T-helper 9 cell (primary cell): ENCODE data around the gene DDN.

Source experiments
- DNase-seq: peaks from one replicate; pipeline ENCODE4 v3.0.0-alpha.2; 2020

Gene DDN

DNA sequence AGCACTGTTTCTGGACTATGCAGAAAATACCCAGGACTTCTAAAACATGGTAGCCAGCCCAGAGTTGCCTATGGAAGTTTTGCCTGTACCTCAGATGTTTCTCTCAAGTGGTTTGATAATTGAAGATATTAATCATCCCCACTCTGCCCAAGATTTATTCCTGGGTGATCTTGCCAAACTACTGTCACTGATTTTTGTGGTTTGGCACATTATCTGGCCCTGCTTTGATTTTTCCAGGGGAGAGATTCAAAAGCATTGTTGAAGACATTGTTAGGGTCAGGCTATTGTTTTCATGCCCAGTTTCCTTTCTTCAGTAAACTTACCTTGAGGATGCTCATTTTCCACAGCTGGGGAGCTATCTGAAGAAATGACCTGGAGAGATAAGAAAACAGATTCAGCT lies 13.6 kb upstream of the DDN start:
- no peak for DNase-seq

DNA sequence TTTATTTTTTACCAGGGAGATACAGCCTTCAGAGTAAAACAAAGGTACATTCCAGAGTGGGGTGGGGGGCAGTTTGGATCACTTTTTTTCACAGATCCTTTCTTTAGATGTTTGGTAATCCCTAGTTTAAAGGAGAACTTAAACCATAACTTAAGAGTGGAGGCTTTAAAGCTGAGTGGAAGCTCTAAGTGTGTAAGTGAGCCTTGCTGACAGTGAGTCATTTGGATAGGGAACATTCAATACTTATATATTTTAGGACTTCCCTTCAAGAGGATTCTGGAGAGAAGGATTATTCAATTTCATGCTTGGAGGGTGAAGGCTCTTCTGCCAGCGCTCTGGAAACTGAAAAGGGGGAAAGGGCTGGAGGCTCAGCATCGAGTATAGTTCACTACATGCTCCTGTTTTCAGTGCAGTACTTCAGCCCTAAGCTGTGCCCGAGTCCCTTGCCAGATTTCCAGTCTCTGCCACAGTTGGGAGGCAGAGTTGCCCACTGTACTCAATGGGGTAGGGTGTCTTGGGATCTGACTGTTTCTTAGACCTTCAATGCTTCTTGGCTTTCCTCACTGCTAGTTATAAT lies 11.0 kb upstream of the DDN start:
- DNase-seq, result no peak

DNA sequence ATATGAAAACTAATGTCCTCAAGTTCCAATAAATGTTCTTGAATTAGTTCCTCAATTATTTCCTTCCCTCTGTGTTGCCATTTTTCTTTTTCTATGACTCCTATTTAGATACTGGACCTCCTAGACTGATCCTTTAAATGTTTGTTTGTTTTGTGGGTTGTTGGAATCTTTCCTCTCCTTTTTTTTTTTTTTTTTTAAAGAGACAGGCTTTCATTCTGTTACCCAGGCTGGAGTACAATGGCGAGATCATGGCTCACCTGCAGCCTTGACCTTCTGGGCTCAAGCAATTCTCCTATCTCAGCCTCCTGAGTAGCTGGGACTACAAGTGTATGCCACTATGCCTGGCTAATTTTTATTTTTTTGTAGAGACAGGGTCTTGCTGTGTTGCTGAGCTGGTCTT lies 9.8 kb upstream of the DDN start:
- no peak for DNase-seq

DNA sequence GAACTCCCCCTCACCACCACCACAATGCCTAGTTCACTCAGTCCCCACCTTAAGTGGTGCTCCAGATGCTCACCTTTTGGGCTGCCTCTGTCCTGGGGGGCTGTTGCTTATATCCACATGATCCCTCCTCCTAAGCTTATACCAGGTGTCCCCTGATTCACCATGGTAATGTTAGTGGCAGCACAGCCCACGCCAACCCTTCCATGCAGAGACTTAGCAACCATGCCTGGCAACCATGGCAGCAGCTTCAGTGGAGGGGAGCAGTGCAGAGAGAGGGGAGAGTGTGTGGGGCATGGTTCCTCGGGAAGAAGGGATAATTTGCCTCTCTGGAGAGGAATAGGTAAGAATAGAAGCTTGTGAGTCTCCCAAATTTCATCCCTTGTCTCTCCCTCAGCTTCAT lies 1.2 kb upstream of the DDN start:
- DNase-seq, result no peak

DNA sequence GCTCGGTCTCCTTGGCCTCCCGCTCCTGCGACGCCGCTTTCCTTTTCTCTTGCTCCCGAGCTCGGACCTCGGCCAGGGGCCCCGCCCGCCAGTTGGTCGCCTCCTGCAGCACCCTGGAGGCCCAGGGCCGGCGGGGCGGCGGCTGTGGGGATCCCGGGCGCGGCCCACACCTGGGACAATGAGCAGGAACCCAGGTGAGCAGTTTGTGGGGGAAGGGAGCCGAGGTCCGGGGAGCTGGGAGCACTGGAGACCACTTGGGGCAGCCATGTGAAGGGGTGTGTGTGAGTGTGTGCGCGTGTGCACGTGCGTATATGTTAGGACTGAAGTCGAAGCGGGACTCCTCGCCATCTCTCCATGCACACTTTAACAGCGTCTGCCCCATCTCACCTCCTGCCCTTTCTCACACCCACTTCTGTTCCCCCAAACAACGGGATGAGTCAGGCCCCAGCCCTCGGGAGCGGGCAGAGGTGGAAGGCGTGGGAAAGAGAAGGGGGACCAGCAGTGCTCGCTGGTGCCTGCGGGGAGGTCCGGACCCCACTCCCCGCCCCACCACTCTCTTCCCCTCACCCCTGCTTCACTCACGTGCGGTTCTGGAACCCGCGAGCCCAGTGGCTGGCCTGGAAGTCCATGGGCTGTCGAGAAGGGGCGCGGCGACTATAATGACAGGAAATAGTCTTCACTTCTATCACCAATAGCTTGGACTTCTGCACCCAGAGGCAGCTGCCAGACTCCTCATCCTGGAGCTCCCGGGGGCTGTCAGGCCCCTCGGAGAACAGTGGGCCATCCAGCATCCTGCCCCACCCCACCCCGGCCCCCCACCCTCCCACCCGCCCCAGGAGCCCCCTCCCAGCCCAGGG lies 450 bp downstream of the DDN start:
- no peak for DNase-seq

DNA sequence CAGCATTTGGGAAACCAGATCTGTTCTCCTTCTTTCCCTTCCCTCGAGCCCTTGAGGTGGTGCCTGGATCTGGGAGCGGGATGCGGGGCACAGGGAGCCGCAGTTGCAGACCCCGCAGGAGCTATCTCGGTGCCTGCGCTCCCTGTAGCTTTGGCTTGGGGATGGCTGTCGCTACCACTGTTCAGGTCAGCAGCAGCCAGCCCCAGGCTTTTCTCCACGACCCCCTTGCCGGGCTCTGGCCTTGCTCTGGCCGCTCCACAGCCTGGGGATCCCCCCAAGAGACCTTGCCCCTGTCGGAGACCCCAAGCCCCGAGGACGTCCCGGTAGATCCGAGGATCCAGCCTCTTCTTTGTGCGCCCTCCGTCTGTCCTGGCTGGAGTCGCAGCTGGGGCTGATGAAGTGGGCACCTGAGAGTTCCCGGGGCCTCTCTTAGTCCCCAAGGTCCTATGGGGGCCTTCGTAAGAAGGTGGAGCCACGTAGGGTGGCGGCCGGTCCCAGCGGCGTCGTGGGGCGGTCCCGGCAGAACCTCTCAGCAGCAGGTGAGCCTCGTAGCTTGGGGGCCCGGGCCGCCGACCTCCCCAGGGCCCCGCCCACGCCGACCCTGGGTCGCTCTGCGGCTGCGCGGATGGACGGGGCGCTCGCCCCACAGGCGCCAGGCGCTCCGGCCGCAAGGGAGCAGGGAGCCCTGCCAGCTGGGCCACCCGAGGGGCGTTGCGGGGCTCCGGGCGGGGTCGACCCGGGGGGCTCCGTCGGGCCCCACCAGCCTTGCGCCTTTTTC lies 1.3 kb downstream of the DDN start:
- peak; percentile 17 for DNase-seq

DNA sequence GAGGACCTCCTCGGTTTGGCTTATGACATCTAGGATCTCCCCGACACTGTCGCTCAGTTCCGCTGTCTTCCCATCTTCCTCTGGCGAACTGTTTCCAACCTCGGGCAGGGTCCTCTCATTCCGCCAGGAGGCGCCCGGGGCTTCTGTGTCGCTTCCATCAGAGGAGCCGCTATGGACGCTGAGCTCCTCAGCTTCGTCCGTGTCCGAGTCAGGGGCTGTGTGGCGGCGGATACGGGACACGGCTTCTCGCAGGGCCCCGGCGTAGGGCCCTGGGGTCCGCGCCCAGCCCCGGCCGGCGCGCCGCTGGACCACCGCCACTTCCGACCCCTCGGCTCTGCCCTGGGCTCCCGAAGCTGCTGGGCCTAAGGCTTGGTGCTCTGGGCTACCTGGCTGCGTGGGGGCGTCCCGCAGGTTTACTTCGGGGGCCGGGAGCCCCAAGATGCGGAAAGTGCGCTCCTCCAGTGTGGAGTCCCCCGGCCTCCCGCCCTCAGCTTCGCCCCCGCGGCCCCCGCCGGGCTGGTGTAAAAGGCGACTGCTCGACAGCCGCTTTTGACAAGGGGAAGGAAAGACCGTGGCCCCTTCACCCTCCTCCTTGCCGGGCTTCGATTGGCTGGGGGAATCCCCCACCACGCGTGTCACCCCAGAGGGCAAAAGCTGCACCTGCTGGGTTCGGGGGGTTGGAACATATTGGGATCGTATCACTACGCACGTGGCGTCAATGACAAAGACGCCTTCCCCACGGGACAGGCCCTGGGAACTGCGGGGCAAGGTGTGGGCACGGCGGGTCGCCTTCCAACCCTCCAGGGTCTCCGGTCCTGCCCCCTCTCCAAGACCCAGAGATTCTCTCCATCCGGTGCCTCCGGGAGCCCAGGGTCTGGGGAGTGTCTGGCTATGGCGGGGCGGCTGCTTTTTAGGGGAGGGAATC lies 2.1 kb downstream of the DDN start:
- DNase-seq, result peak; percentile 61

DNA sequence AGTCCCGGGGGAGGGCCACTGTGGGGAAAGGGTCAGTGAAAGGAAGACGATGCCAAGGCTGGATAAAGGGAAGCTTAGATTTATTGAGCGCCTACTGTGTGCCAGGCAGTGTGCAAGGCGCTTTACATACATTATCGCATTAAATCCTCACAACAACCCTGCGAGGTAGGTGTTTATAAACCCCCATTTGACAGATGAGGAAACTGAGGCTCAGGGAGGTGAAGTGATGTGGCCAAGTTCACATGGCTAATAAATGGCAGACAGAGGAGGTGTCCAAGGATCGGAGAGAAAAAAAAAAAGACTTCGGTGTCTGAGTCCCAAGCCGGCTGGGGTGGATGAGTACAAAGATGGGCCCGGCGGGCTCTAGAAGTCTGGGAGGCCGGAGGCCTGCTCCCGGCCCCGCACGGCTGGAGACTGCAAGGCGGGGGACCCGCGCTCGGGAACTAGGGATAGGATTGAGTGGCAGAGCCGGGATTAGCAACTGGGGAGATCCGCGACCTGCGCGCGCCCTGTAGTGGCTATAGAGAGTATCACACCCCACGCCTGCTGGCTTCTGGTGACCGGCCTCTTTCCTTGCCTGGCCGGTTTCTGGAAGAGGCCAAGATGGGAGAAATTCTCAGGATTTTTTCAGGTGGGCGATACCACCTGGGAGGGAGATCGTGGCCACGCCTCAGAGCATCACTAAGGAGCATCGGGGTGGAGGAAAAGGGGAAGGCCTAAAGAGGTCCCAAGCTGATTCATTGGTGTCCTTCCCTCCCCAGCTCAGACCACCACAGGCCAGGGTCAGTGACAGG lies 3.9 kb downstream of the DDN start:
- peak; percentile 49 for DNase-seq

DNA sequence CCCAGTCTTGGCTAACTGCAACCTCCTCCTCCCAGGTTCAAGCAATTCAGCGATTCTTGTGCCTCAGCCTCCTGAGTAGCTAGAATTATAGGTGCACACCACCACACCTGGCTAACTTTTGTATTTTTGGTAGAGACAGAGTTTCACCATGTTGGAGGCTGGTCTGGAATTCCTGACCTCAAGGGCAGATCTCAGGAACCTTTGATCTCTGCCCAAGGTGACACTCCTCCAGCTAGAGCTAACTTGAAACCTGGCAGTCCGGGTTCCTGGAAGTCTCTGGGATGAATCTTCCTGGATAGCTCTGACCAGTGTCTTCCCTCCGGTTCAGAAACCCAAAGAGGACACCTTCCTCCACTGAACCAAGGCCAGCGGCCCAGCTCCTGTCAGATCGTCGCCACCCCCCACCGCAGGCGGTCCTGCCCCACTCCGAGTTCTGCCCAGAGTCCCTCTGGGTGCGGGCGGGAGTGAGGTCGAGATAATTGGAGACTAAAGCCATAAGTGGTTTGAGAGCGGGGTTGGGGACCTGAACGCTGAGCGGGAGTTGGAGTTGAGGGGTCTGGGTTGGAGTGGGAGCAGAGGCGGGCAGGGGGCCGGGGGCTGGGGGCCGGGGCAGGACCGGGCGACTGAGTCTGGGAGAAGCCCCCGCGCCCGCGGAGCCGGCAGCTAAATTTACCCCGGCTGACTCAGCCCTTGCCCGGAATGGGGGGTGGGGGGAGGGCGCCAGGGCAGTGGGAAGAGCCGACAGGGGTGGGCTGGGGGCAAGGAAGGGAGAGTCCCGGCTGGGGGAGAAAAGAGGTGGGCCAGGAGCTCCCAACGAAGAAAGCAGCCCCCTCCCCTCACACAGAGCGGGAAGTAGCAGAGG lies 4.7 kb downstream of the DDN start:
- DNase-seq, result no peak

DNA sequence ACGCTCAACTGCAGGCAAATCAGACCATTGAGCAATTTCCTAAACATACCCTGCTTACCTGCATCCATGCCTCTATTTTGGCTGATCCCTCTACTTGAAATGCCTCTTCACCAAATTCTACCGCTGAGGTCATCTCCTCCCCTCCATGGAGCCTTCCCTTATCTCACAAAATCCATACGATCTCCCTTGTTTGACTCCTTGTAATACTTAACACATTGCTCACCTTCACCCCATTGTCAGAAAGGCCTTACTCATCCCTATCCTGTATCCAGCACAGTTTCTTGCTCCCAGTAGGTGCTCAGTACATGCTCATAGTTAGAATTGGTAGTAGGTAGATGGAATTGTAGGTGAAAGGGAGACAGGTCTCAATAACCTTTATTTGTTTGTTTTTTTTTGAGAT lies 5.4 kb downstream of the DDN start:
- no peak for DNase-seq

DNA sequence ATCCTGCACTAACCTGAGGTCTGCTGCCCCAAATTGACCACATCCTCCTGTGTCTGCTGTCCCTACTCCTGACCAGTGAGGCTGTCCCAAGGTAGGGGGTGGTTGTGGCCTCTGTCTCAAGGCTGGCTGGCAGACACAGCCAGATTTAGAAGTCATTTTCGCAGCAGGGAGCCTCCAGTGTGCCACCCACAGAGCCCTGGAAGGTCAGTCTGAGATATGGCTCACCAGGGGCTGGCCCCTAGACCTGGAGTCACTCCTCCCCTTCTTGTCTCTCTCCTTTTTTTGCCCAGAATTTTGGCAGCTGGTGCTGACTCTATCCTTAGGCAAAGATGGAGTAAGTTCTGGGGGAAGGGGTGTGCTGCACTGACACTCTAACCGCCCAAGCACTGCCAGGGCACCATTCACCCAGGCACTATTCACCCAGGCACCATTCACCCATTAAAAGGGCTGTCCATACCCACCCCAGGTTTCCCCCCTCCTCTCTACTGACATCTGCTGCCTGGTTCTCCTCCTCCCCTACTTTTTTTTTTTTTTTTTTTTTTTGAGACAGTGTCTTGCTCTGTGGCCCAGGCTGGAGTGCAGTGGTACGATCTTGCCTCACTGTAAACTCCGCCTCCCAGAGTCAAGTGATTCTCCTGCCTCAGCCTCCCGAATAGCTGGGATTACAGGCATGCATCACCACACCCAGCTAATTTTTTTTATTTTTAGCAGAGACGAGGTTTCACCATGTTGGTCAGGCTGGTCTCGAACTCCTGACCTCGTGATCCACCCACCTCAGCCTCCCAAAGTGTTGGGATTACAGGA lies 7.7 kb downstream of the DDN start:
- DNase-seq, result no peak

DNA sequence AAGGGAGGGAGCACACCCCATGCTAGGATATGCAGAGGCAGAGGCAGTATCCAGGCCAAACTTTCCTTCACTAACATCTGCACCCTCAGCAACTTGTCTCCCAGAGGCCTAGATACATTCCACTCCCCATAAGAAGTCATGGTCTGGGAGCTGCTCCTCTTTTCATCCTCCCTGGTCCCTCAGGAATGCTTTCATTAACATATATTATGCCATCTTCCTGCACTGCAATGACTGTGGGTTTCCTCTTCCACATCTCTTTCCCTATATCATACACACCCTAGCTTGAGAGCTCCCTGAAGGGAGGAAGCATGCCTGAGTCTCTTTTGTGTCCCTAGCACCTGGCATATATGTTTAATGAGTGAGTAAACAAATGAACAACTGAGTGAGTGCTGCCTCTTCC lies 8.6 kb downstream of the DDN start:
- no peak for DNase-seq

DNA sequence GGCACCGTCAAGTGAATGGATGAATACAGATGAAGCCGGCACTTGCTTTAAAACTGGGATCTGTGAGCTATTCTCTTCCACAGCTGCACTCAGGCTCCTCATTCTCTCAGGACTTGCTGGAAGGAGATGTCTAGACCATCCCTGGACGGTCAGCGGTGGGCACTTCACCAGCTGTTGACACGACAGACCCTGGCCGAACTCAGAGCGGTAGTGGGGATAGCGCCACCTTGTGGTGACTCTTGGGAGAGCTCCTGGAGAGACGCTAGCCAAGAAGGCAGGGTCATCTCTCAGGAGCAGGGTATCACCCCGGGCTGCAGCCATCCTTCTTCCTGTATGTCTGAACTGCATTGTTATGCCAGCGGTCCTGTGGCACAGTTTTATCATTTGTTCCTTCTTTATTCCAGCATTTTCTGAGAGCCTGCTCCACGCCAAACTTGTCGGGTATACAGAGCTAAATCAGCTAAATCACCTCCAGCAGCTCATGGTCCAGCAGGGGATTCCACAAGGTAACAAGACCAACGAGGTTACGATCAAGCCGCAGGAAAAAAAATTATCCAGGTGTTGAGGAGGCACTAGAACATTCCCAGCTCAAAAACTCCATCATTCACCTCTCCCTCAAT lies 11.0 kb downstream of the DDN start:
- DNase-seq, result peak; percentile 82

DNA sequence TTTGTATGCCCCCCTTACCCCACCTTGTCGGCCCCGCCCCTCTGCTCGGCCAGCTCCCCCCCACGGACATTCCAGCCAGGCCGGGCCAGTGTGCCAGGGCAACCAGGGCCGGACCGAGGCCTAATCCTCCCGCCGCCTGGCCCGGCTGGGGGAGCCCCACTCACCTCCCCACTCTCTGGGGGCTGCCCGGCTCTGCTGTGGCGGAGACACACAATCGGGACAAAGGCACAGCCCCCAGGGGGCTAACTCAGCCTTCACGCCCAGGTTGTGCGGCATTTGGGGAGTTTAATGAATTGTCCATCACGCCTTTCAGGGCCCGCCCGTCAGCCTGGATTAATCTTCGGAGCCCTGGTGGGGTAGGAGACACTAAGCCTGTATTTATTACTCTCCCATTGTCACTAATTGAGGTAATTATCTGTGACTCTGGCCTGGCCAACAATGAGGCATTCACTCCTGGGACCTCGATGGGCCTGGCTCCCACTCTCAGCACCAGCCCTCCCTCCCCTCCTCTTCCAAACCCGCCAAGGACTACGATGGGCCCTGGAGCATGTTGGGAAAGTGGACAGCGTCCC lies 12.4 kb downstream of the DDN start:
- DNase-seq, result no peak

DNA sequence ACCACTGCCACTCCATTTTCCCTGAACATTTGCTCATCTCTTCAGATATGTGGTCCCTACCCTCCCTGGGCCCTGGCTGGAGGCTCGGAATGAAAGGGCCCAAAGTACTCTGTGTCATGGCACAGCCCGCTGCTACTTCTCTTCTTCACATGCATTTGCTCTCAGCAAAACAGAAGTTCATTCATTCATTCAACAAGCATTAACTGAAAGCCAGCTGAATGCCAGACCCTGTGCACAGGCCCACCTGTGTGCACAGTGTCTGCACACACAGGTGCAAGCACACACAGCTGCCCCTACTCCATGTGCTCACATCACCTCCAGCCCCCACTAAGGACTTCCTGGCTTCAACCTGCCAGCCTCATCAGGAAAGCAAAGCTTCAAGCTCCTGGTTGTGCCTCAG lies 13.3 kb downstream of the DDN start:
- DNase-seq, result no peak

DNA sequence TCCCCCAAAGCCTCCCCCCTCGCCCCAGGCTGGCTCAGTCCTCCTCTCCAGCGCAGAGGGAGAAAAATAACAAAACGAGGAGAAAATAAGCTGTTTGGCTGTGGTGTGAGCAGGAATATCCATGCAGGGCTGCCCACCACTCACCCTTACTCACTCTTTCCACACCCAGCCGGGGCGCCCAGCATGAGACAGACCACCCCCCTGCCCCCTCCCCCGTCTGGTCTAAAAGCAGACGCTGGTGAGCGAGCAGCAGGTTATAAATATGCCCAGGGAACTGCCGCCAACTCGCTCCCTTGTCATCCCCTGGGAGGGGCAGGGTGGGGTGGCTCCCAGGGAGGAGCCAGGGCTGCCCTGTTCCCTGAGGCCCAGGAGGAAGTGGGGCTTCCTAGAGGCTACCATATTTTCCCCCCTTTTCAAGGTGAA lies 13.7 kb downstream of the DDN start:
- no peak for DNase-seq

DNA sequence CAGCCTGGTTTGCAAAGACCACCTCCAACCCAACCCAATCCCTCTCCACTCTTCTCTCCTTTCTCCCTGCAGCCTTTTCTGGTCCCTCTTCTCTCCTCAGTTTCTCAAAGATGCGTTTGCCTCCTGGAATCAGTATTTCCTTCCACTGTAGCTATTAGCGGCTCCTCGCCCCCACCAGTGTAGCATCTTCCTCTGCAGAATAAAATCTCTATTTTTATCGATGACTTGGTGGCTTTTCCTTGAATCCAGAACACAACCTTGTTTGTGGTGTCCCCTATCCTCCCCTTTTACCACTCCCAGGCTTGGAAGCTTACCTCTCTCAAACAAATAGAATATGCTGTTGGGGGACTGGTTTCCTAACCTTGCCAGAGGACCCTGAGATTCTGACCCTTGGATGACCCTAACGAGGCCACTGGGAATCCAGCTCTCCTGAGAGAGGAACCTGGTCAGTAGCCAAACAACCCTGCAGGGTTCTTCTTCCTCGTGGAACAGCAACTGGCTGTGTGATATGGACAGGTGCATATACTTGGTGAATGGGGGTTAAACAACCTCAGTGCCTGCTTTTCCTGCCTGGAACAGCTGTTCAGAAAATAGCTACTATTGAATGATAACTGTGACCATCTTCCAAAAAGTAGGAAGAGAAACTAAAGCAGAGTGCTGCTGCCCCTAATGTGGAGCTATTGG lies 16.6 kb downstream of the DDN start:
- no peak for DNase-seq

DNA sequence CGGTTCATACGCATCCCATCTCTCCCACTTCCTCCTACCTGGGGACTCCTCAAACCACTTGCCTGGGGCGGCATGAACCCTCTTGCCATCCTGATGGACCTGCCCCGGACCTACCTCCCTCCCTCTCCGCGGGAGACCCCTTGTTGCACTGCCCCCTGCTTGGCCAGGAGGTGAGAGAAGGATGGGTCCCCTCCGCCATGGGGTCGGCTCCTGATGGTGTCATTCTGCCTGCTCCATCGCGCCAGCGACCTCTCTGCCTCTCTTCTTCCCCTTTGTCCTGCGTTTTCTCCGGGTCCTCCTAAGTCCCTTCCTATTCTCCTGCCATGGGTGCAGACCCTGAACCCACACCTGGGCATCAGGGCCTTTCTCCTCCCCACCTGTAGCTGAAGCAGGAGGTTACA lies 17.4 kb downstream of the DDN start:
- DNase-seq, result no peak
